Measurements from ENCODE around the gene HTN1.
"Not testable (repeated sequence)": the region's sequence is repeated elsewhere in the genome, so short reads cannot be mapped to it uniquely, and the experiment has no call there.

HTN1 gene

DNA sequence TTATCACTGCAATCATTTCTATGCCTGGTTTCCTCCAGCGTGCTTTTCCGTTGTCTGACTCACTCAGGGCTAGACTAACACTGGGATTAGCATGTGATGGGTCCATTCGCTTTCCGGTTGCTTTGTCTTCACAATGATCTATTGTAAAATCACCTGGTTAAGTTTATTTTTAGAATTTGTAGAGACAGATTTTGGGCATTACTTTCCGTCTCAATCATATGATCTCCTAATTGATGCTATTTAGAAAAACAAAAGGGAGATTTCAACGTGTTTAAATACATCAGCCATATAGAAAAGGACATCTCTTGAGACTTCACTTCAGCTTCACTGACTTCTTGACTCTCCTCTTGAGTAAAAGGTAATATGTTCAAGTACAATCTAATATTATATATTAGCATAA is at the start of gene HTN1:
TSS of gene HTN1 (plus strand) at position 301 of the 400 bp plus-strand sequence. CDS start 2,639 bp downstream, outside the sequence.
- not testable (repeated sequence) for DNase-seq (ENCODE audit: low read depth in 3 of 3)

DNA sequence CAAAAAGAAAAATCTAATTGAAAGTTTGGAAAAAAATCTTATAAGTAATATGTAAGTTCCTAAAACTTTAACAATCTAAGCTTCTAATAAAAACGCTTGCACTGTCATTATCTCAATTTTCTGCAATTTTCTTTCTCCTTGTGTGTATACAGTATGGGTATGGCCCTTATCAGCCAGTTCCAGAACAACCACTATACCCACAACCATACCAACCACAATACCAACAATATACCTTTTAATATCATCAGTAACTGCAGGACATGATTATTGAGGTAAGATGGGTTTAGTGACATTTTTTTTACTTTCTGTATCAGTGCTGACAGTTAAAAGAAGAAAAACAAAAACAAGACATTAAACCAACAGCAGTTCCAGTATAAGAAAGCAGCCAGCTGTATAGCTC is 49.5 kb upstream of the HTN1 start:
- DNase-seq (ENCODE audit: low read depth in 3 of 3), result no peak

DNA sequence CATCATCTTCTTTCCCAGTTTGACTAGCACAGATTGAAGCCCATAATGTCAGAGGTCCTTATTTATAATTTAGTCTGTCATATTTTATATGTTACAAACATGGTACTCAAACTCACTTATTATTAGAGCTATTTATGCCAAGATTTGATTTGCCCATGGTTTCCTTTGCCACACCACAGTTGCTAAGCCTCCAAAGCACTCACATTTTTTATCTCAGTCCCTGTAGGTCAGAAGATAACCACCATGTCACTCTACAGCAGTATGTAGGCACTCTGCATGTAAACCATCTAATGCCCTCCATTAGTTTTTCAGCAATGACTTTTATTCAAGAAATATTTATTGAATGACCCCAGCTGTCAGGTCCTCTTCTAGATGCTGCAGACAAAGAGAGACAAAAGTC is 47.7 kb upstream of the HTN1 start:
- DNase-seq (ENCODE audit: low read depth in 3 of 3), result no peak

DNA sequence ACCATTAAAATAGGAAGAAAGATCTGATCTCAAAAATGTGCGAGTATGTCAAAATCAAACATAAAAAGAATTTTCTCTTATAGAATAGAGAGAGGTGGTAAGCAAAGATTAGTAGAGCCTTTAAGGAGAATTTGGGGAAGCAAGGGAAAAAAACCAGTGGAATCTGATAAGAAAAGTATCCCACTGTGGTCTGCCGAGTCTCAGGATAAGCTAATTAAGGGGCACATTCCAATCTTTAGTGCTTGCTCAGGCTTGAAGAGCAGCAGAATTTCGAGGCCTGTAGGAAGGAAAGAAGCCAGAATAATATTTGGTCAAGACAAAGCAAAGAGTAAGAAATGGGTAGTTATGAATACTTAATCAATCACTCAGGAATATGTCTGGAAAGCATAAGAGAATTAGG is 41.5 kb upstream of the HTN1 start:
- no peak for DNase-seq (ENCODE audit: low read depth in 3 of 3)

DNA sequence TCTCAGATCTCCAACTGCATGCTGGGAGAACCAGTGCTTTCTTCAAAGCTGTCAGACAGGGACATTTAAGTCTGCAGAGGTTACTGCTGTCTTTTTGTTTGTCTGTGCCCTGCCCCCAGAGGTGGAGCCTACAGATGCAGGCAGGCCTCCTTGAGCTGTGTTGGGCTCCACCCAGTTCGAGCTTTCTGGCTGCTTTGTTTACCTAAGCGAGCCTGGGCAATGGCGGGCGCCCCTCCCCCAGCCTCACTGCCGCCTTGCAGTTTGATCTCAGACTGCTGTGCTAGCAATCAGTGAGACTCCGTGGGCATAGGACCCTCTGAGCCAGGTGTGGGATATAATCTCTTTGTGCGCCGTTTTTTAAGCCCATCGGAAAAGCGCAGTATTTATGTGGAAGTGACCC is 31.2 kb upstream of the HTN1 start:
- DNase-seq (ENCODE audit: low read depth in 3 of 3), result not testable (repeated sequence)

DNA sequence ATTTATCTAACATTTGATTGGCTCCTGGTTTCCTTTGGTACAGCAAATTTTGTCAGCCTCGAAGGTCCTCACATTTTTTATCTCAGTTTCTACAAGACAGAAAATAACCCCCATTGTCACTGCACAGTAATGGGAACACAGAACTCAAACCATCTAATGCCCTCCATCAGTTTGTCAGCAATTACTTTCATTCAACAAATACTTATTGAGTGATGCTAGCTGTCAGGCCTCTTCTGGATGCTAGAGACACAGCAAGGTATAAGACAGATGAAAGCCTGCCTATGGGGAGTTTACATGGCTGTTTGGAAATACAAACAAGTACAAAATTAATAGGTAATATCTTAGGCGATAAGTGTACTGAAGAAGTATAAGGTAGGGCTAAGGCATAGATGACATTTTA is 27.0 kb upstream of the HTN1 start:
- DNase-seq (ENCODE audit: low read depth in 3 of 3), result no peak

DNA sequence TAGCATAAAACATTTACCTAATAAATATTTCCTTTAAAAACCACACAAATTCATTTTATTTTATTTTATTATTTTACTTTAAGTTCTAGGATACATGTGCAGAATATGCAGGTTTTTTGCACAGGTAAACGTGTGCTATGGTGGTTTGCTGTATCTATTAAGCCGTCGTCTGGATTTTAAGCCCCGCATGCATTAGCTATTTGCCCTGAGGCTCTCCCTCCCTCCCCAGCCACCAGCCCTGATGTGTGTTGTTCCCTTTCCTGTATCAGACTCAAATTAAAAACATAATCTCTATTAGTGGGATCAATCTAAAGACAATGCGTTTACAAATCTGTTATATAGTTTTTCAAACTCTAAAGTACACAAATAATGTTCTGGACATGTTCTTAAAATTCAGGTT is 23.2 kb upstream of the HTN1 start:
- no peak for DNase-seq (ENCODE audit: low read depth in 3 of 3)

DNA sequence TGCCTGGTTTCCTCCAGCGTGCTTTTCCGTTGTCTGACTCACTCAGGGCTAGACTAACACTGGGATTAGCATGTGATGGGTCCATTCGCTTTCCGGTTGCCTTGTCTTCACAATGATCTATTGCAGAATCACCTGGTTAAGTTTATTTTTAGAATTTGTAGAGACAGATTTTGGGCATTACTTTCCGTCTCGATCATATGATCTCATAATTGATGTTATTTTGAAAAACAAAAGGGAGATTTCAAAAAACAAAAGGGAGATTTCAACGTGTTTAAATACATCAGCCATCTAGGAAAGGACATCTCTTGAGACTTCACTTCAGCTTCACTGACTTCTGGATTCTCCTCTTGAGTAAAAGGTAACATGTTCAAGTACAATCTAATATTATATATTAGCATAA is 22.1 kb upstream of the HTN1 start, which contains the start of gene HTN3:
TSS of gene HTN3 (plus strand) at position 301 of the 400 bp plus-strand sequence. CDS start 2,282 bp downstream, outside the sequence.
- not testable (repeated sequence) for DNase-seq (ENCODE audit: low read depth in 3 of 3)

DNA sequence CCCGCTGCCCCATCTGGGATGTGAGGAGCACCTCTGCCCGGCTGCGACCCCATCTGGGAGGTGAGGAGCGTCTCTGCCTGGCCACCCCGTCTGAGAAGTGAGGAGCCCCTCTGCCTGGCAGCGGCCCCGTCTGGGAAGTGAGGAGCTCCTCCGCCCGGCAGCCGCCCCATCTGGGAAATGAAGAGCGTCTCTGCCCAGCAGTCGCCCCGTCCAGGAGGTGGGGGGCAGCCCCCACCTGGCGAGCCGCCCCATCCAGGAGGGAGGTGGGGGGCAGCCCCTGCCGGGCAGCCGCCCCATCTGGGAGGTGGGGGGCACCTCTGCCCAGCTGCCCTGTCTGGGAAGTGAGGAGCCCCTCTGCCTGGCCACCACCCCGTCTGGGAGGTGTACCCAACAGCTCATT is 12.7 kb upstream of the HTN1 start:
- DNase-seq (ENCODE audit: low read depth in 3 of 3), result not testable (repeated sequence)

DNA sequence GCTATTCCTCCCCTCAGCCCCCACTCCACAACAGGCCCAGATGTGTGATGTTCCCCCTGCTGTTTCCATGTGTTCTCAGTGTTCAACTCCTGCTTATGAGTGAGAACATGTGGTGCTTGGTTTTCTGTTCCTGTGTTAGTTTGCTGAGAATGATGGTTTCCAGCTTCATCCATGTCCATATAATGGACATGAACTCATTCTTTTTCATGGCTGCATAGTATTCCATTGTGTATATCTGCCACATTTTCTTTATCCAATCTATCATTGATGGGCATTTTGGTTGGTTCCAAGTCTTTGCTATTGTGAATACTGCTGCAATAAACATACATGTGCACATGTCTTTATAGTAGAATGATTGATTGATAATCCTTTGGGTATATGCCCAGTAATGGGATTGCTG is 10.3 kb upstream of the HTN1 start:
- DNase-seq (ENCODE audit: low read depth in 3 of 3), result not testable (repeated sequence)

DNA sequence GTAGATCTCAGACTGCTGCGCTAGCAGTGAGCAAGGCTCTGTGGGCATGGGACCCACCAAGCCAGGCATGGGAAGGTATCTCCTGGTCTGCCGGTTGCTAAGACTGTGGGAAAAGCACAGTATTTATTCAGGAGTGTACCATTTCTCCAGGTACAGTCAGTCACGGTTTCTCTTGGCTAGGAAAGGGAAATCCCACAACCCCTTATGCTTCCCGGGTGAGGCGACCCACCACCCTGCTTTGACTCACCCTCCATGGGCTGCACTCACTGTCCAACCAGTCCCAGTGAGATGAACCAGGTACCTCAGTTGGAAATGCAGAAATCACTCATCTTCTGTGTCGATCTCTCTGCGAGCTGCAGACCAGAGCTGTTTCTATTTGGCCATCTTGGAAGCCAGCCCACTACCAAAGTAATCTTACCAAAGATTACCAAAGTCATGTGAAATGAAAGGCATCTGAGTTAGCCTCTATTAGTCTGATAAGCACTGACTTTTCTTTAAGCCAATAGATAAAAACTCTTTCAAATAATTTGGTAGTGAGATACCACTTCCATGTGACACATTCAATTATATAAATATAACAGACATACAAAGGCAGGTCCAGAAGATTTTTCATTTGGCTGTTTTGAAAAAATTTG is 8.5 kb upstream of the HTN1 start:
- no peak for DNase-seq (ENCODE audit: low read depth in 3 of 3)

DNA sequence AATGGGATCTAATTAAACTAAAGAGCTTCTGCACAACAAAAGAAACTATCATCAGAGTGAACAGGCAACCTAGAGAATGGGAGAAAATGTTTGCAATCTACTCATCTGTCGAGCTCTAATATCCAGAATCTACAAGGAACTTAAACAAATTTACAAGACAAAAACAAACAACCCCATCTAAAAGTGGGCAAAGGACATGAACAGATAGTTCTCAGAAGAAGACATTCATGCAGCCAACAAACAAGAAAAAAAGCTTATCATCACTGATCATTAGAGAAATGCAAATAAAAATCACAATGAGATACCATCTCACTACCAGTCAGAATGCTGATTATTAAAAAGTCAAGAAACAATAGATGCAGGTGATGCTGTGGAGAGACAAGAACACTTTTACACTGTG is 6.3 kb downstream of the HTN1 start:
- not testable (repeated sequence) for DNase-seq (ENCODE audit: low read depth in 3 of 3)

DNA sequence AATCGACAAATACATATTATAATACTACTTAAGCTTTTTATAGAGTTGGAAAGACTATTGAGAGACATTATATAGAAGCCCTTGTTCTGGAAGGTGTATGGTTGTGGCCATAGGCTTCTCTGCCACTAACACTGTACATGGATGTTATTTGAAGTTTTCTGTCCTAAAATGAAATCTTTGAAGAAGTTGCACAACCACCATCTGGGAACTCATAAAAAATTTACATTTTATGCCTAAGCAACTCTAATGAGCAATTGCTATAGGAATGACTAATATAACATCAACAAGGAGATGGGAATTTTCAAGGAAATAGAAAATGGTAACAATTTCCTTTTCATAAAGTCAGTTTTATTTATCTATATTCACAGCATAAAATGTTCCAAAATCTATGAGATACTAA is 7.4 kb downstream of the HTN1 start:
- no peak for DNase-seq (ENCODE audit: low read depth in 3 of 3)

DNA sequence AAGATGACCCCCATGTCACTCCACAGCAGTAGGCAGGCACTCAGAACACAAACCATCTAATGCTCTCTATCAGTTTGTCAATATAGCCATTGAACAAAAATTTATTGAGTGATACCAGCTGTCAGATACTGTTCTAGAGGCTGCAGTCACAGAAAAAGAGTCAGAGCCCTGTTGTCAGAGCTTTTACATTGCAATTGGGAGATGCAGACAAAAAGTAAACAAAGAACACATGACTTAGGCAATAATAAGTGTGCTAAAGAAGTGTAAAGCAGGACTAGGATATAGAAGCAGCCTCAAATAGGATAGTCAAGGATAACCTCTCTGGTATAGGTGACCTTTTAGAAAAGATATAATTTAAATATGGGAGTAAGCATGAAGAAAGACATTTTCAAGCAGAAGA is 8.9 kb downstream of the HTN1 start:
- DNase-seq (ENCODE audit: low read depth in 3 of 3), result no peak

DNA sequence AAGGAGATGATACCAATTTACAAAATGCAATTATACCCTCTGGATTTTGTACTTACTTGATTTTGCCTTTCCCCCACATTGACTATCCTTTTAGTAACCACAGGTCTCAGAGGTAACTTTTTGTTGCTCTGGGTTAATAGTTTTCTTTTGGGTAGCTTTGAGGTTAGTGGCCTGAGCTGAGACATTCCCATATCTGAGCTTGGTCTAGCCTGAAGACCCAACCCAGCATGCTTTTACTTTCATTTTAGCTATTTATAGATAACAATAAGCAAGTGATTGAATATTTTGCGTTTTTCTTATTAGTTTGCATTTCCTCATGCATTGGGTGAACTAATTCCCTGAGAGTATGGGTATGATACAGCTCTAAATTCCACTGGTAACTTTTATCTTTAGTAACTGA is 11.8 kb downstream of the HTN1 start:
- DNase-seq (ENCODE audit: low read depth in 3 of 3), result no peak

DNA sequence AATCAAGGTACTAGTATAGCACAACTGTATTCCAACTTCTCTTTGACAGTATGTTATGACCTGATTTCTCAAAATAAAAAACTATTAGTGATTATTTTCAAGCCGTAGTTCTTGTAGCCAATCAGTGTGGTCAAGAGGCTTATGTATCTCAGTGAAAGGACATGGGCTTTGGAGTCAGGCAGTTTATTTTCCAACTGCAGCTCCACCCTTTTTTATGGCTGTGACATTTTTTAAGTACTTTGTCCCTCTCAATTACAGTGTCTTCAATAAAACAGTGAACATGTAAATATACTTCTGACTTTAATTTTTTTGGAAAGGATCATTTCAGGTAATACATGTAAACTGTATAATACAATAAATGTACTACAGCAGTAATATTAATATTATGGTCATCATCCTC is 30.0 kb downstream of the HTN1 start:
- no peak for DNase-seq (ENCODE audit: low read depth in 3 of 3)

DNA sequence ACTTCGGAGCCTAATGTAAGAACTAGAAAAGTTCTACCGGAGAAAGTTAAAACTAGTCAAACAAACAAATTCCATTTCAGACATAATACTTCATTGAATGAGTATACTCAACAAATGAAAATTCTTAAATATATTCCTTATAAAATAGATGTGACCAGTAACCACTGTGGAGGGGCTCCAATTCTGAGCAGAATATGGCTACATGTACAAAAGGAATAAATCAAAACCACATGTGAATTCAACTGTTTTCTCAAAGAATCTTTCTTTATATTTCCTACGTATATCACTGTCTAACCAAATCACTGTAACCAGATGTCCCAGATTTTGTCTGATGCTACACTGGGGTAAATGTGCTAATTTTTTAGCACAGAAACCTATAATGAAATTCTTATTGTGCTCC is 49.0 kb downstream of the HTN1 start:
- DNase-seq (ENCODE audit: low read depth in 3 of 3), result no peak
